K562 (cell line): ENCODE measurements around the gene ARHGAP31. TPM values are rescaled to one million over a fixed set of nuclear protein-coding genes. Genes with fewer than 3 reads are reported as not detected.

Source experiments
- ATAC-seq: fragments of 200-7000 bp; cut with Tn5 transposase; 3 replicates; pipeline ENCODE4 v1.9.1; 2020; ENCODE audit warnings: moderate library complexity
- BruUV-seq: library from RNA; stranded (reverse); fragments of 400-500 nt; replicated peaks from 2 replicates; lab custom pipeline; 2021; lab: Mats Ljungman, UMichigan
- CTCF ChIA-PET: fragments of 300-600 bp; formaldehyde crosslinking; extraction: SDS; loops from one replicate; lab custom pipeline; 2021; ENCODE audit warnings: low intra/inter-chr PET ratio; lab: Yijun Ruan, JAX
- POLR2A ChIA-PET: fragments of 300-600, 350-650 bp; sonication (Branson Sonifier 250); formaldehyde crosslinking; extraction: SDS; loops from one replicate; lab custom pipeline; 2021; ENCODE audit warnings: antibody characterized with exemption, inconsistent platforms; lab: Yijun Ruan, JAX
- DNase-seq, 4 experiments: peaks; one replicate each; pipeline versions ENCODE4 v3.0.0 to v3.0.0-alpha.2; 2011 to 2018; ENCODE audit warnings: low spot score in 3 of 4, mixed read lengths in 3 of 4; ENCODE audit errors: extremely low read depth in 1 of 4
- FAIRE-seq: peaks from 2 replicates; lab custom pipeline; 2011; peaks lifted over from hg19 to GRCh38; lab: Jason Lieb, UNC
- H2AFZ ChIP-seq: 2 replicates; pipeline ENCODE4 v1.6.0; 2011; ENCODE audit warnings: low read depth, low read length, control low read depth, inconsistent platforms
- H3K27ac ChIP-seq: fragments of 200-600 bp; 3 replicates; pipeline ENCODE4 v1.8.0; 2011; ENCODE audit warnings: low read depth, mild to moderate bottlenecking, control low read depth, inconsistent platforms, low read length, moderate library complexity, mixed read lengths; ENCODE audit errors: extremely low read depth
- H3K27me3 ChIP-seq, 2 experiments: fragments of 300-600 bp in 1 of 2; 2 replicates in 1 of 2; 3 replicates in 1 of 2; pipeline versions ENCODE4 v1.6.0 to v1.8.0; 2011; ENCODE audit warnings: inconsistent platforms in 2 of 2, low read length in 2 of 2, mild to moderate bottlenecking in 1 of 2, mixed read lengths in 1 of 2, moderate library complexity in 1 of 2; ENCODE audit not compliant: control insufficient read depth in 2 of 2, insufficient read depth in 2 of 2
- H3K36me3 ChIP-seq: fragments of 300-600 bp; 3 replicates; pipeline ENCODE4 v1.8.0; 2011; ENCODE audit warnings: mild to moderate bottlenecking, low read length, inconsistent platforms; ENCODE audit not compliant: control insufficient read depth, insufficient read depth
- H3K4me1 ChIP-seq, 2 experiments: fragments of 200-600 bp in 1 of 2; replicated peaks in 1 of 2; 2 replicates in 1 of 2; 3 replicates in 1 of 2; pipeline versions ENCODE4 v1.5.1 to v1.8.0; 2011; ENCODE audit warnings: inconsistent platforms in 2 of 2, low read length in 2 of 2, mild to moderate bottlenecking in 1 of 2, mixed read lengths in 1 of 2, moderate library complexity in 1 of 2; ENCODE audit not compliant: control insufficient read depth in 2 of 2, insufficient read depth in 2 of 2
- H3K4me2 ChIP-seq: 2 replicates; pipeline ENCODE4 v1.6.1; 2011; ENCODE audit warnings: low read length, control low read depth, inconsistent platforms, mixed read lengths; ENCODE audit not compliant: insufficient read depth
- H3K4me3 ChIP-seq: fragments of 200-600 bp; sonication (generic), shearing (Covaris generic); 2 replicates; pipeline ENCODE4 v1.5.1; 2016; ENCODE audit warnings: control low read depth, inconsistent platforms
- H3K79me2 ChIP-seq: fragments of 200-600 bp; 3 replicates; pipeline ENCODE4 v1.8.0; 2011; ENCODE audit warnings: low read length, inconsistent platforms; ENCODE audit not compliant: control insufficient read depth, insufficient read depth
- H3K9ac ChIP-seq, 2 experiments: 2 replicates each; pipeline versions ENCODE4 v1.6.0 to v1.6.1; 2011; ENCODE audit warnings: low read depth in 2 of 2, low read length in 2 of 2, control low read depth in 1 of 2, inconsistent platforms in 1 of 2, mild to moderate bottlenecking in 1 of 2, mixed read lengths in 1 of 2; ENCODE audit not compliant: insufficient read depth in 1 of 2
- H3K9me1 ChIP-seq: one replicate; pipeline ENCODE4 v1.6.0; 2011; ENCODE audit warnings: inconsistent platforms, mild to moderate bottlenecking, low read length, moderate library complexity; ENCODE audit not compliant: control insufficient read depth, insufficient read depth
- H3K9me3 ChIP-seq: replicated peaks from 2 replicates; pipeline ENCODE4 v1.5.1; 2011; ENCODE audit warnings: low read depth, low read length, inconsistent platforms; ENCODE audit not compliant: control insufficient read depth, insufficient read depth
- H4K20me1 ChIP-seq: replicated peaks from 2 replicates; pipeline ENCODE4 v1.6.1; 2011; ENCODE audit warnings: low read length, inconsistent platforms, mixed read lengths; ENCODE audit not compliant: control insufficient read depth, insufficient read depth
- MAFF ChIP-seq: IDR thresholded peaks from 2 replicates; pipeline ENCODE4 v1.6.1; 2012; ENCODE audit warnings: low read length, improper control_type of control experiment
- PRPF4 ChIP-seq: fragments of 200-400 bp; formaldehyde crosslinking; IDR thresholded peaks from one replicate; pipeline ENCODE4 v1.6.1; 2017; ENCODE audit warnings: low read length, low read depth, mild to moderate bottlenecking; ENCODE audit not compliant: insufficient read depth, poor library complexity, severe bottlenecking
- WGBS: fragments of 100-300 bp; shearing (Covaris generic); methylation state at CpG from one replicate; pipeline ENCODE4 v1.1.6; 2016; ENCODE audit warnings: low coverage, mixed read lengths; ENCODE audit not compliant: insufficient coverage; ENCODE audit errors: missing lambda C conversion rate; 5-methylcytosine and 5-hydroxymethylcytosine counted together
- in situ Hi-C: fragments of 300-500 bp; cut with MboI; formaldehyde crosslinking; loops from 4 replicates; pipeline ENCODE4 v1.15.0; 2018; ENCODE audit warnings: inconsistent platforms, mixed read lengths
- intact Hi-C: fragments of 100-400 bp; cut with micrococcal nuclease; formaldehyde crosslinking; loops from 2 replicates; pipeline ENCODE4 v1.14.2; 2022
- polyA plus RNA-seq, 8 experiments: library from polyadenylated mRNA; depleted of rRNA in 4 of 8; stranded (reverse) in 5 of 8; unstranded in 3 of 8; fragments of >200 nt; fragmentation: Nextera tagmentation in 2 of 8; fragmentation: Illumina TruSeq in 1 of 8; extraction: Ambion mirVana in 2 of 8; extraction: Trizol in 1 of 8; gene quantifications; 2 replicates each; pipeline versions ENCODE4 v1.2.1 to v1.2.3, GENCODE V29; 2011 to 2014; ENCODE audit warnings: inconsistent platforms in 1 of 8, missing spikeins in 1 of 8
- total RNA-seq, 7 experiments: library from RNA; depleted of rRNA in 6 of 7; stranded (reverse); fragments of >200 nt in 6 of 7; fragmentation: Illumina TruSeq in 2 of 7; extraction: Trizol in 2 of 7; gene quantifications; 2 replicates each; pipeline versions ENCODE4 v1.2.1 to v1.2.3, GENCODE V29; 2011 to 2021; ENCODE audit warnings: low replicate concordance in 1 of 7
- TF ChIP-seq, protein P1 (sequence below): sonication (generic); formaldehyde crosslinking; IDR thresholded peaks from 2 replicates; pipeline ENCODE4 v1.8.1; 2023; ENCODE audit warnings: mild to moderate bottlenecking, missing genetic modification reagents

Gene ARHGAP31
- total and polyA plus RNA-seq, 9 of the 15 experiments (the other 6 are each of a cell fraction or from before 2014, with no cell fraction given): under 0.01 to 0.13 (median 0.06) TPM; not detected in 5

DNA sequence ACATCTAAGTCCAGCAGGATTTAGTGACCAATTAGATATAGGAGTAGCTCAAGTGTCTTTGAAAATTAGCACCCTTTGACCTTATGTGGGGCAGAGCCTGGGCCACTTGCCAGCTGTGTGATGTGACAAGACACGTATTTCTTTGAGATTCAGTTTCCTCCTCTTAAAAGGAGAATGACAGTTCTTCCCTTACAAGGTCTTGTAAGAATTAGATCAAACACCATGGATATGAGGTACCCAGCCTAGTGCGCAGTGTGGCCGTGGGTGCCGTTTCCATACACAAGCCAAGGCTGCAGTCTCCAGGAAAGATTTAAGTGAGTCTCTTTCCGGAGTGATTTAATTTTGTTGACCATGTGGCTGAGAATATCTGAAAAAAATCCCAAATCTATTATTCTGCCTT is 46.3 kb downstream of the ARHGAP31 start (continued):
- TF ChIP-seq, protein P1, sequence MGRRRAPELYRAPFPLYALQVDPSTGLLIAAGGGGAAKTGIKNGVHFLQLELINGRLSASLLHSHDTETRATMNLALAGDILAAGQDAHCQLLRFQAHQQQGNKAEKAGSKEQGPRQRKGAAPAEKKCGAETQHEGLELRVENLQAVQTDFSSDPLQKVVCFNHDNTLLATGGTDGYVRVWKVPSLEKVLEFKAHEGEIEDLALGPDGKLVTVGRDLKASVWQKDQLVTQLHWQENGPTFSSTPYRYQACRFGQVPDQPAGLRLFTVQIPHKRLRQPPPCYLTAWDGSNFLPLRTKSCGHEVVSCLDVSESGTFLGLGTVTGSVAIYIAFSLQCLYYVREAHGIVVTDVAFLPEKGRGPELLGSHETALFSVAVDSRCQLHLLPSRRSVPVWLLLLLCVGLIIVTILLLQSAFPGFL (CRISPR knock-in tag): no peak
- TF ChIP-seq MAFF: no peak

DNA sequence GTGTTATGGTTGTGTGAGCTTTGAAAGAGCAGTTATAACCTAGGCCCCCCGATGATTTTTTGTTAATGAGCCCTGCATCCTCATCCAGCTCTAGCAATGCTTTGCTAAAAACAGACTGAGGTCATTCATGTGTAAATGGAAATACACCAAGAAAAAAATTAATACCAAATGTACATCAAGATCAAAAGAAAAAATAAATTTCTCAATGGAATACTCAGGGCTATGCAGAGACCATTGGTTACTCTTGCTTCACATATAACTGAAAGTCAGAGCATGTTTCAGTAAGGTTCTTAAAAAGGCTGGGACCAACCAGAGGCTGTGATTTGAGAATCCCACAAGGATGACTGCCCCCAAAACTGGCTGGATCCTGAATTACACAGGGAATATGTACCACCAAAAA is 48.0 kb downstream of the ARHGAP31 start:
- no peak for DNase-seq
- Histone ChIP-seq H3K4me2 (no peak overlapping the region), H2AFZ (no peak overlapping the region), H3K79me2 (no peaks in the 10 kb centered on the region), H3K27ac (no peak overlapping the region), H3K4me1 (no peaks in the 10 kb centered on the region), H3K4me3 (no peak overlapping the region), H3K36me3 (no peaks in the 10 kb centered on the region), H4K20me1 (no peaks in the 10 kb centered on the region), H3K27me3 (peaks cover 3 to 23% of the 10 kb centered on the region in 2 experiments), H3K9me1 (no peaks in the 10 kb centered on the region), H3K9me3 (no peaks in the 10 kb centered on the region), H3K9ac (no peak overlapping the region)
- TF ChIP-seq PRPF4: no peak
- BruUV-seq: no TSS peak
- no peak for ATAC-seq
- in situ Hi-C loops: no loop called here
- no peak for FAIRE-seq
- intact Hi-C loops: no loop called here
- POLR2A ChIA-PET: no interaction called here
- 0% methylated on average over 1 of the region's 1 CpG for WGBS
- CTCF ChIA-PET: no interaction called here
